Stimulated activated memory B cell treated with anti-CD40 and anti-IgM and Interleukin-4, amounts not matched to agents 10 μg/mL and 1 μg/mL and 100 μg/mL, for 72 hours (primary cell): ENCODE results near the gene AEN.
"Not testable (repeated sequence)": the region's sequence is repeated elsewhere in the genome, so short reads cannot be mapped to it uniquely, and the experiment has no call there.

Source experiments
- ATAC-seq: fragments of 150-1000 bp; cut with Tn5 transposase; 2 replicates; pipeline ENCODE4 v1.10.0; 2021
- H3K27ac Mint-ChIP-seq: one replicate; pipeline ENCODE4 v1.8.0; 2022; ENCODE audit warnings: mild to moderate bottlenecking, mixed read lengths
- H3K27me3 Mint-ChIP-seq: one replicate; pipeline ENCODE4 v1.8.0; 2022; ENCODE audit warnings: mixed read lengths
- H3K36me3 Mint-ChIP-seq: one replicate; pipeline ENCODE4 v1.8.0; 2022; ENCODE audit warnings: mixed read lengths
- H3K4me1 Mint-ChIP-seq: one replicate; pipeline ENCODE4 v1.8.0; 2022; ENCODE audit warnings: mixed read lengths
- H3K4me3 Mint-ChIP-seq: one replicate; pipeline ENCODE4 v1.8.0; 2022; ENCODE audit warnings: mild to moderate bottlenecking, moderate library complexity, mixed read lengths
- H3K9me3 Mint-ChIP-seq: one replicate; pipeline ENCODE4 v1.8.0; 2022; ENCODE audit warnings: mixed read lengths

AEN gene

DNA sequence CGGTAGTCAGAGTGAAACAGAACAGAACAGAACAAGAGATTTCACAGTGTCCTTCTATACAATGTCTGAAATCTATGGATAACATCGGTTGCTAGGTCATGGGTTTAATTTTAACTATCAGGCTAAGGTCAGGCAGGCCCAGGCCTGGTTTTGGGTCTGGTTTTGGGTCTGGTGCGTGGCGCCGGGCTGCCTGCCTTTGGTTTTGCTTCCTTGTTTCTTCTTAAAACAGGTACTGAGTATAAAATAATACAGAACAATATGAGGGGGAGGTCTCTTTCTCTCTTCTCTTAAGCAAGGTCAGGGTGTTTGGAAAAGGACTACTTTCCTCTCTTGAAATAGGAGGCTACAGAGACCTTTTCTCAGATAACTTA, 1.4 kb downstream of the AEN start:
- H3K27me3 Mint-ChIP-seq = peaks cover 14% of the 10 kb centered on the region
- peaks cover 20% of the 10 kb centered on the region for H3K36me3 Mint-ChIP-seq
- peak; percentile 29 for ATAC-seq
- H3K4me1 Mint-ChIP-seq = peaks cover 55% of the 10 kb centered on the region
- peak overlapping the region; percentile 88 for H3K4me3 Mint-ChIP-seq
- H3K9me3 Mint-ChIP-seq = no peaks in the 10 kb centered on the region
- H3K27ac Mint-ChIP-seq = peak overlapping the region; percentile 93

DNA sequence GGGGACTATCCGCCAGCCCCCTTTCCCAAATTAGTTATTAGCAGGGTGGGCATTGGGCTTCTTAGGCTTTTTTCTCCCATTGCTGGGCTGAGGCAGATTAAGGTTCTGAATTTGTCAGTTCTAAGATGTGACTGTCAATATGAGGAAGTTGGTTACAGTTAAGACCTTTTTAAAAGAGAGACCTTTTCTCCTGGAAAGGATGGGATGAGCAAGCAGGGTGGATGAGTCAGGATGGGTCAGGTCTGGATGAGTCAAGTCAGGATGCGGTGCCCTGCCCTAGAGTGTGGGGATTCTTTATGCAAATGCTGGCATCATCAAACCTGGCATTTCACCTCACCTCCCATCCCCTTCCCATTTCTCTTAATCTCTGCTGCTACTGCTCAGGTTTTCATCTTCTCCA, 1.9 kb downstream of the AEN start:
- H3K36me3 Mint-ChIP-seq = peaks cover 25% of the 10 kb centered on the region
- peaks cover 60% of the 10 kb centered on the region for H3K4me1 Mint-ChIP-seq
- peaks cover 14% of the 10 kb centered on the region for H3K27me3 Mint-ChIP-seq
- peak; percentile 63 for ATAC-seq
- peak overlapping the region; percentile 88 for H3K4me3 Mint-ChIP-seq
- H3K9me3 Mint-ChIP-seq = no peaks in the 10 kb centered on the region
- H3K27ac Mint-ChIP-seq = peak overlapping the region; percentile 93

DNA sequence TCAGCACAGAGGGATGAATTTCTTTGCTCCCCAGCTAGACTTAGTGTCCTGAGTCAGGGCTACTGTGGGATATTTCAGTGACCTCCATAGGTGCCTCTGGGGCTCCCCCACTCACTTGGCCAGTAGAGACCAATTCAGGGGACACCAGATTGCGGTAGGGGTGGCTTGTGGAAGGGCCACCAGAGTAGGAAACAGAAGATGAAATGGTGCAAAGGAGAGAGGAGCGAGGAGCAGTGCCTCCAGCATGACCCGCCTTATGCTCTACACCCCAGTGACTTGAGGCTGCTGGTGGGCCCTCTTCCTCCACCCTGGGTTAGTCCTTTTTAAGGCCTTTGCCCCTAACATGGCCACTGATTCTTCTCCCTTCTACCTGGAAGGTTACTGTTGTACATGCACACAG, 2.5 kb downstream of the AEN start:
- Mint-ChIP-seq H3K4me1 (peaks cover 66% of the 10 kb centered on the region), H3K36me3 (peaks cover 31% of the 10 kb centered on the region), H3K27me3 (peaks cover 14% of the 10 kb centered on the region), H3K27ac (peak overlapping the region; percentile 93), H3K4me3 (peak overlapping the region; percentile 88), H3K9me3 (no peaks in the 10 kb centered on the region)
- ATAC-seq = no peak

DNA sequence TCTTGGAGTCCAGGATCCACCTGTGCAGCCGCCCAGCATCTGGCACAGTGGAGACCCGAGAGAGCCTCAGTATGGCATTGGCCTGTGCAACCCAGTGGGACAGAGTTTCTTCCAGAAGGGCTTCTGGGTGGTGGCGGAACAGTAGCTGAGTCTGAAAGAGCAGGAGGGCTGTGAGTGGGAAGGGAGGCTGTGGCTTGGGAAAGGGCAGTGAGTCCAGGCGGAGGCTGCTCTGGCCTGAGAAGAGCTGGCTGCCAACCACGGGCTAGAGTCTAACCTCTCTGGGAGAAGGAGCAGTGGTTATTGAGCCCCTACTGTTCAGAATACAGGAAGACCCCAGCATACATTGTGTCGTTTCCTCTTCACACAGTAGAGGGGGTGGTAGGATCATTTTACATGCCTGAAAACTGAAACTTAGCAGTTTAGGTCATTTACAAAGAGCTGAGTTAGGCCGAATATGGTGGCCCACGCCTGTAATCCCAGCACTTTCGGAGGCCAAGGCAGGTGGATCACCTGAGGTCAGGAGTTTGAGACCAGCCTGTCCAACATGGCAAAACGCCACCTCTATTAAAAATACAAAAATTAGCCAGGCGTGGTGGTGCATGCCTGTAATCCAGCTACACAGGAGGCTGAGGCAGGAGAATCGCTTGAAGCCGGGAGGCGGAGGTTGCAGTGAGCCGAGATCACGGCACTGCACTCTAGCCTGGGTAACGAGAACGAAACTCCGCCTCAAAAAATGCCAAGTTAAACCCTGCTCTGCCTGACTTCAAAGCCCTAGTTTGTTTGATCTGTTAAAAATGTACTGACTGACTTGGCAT, 3.2 kb downstream of the AEN start:
- ATAC-seq = no peak
- Mint-ChIP-seq H3K36me3 (peaks cover 38% of the 10 kb centered on the region), H3K27ac (peak overlapping the region; percentile 93), H3K27me3 (peaks cover 10% of the 10 kb centered on the region), H3K4me3 (peak overlapping the region; percentile 88), H3K4me1 (peaks cover 73% of the 10 kb centered on the region), H3K9me3 (no peaks in the 10 kb centered on the region)

DNA sequence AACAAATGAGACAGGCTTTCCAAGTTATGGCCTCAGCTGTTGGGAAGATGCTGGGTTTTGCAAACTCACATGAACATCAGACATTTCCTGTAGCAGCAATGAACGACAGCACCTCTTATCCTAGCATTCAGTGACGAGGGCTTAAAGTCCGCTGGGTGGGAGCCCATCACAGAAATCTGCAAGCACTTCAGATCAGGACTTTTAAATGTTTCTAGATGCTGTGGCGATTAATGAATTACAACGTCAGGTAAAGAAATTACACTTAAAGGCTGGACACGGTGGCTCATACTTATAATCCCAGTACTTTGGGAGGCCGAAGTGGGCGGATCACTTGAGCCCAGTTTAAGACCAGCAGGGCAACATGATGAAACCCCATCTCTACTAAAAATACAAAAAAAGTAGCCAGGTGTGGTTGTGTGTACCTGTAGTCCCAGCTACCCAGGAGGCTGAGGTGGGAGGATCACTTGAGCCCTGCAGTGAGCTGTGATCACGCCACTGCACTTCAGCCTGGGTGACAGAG, 3.9 kb downstream of the AEN start:
- no peak overlapping the region for H3K4me3 Mint-ChIP-seq
- H3K9me3 Mint-ChIP-seq = no peaks in the 10 kb centered on the region
- peaks cover 3% of the 10 kb centered on the region for H3K27me3 Mint-ChIP-seq
- H3K36me3 Mint-ChIP-seq = peaks cover 45% of the 10 kb centered on the region
- peaks cover 80% of the 10 kb centered on the region for H3K4me1 Mint-ChIP-seq
- ATAC-seq = no peak
- peak overlapping the region; percentile 93 for H3K27ac Mint-ChIP-seq

GRCh38 chr15:88625943-88626741, 5.0 kb downstream of the AEN start:
- peaks cover 54% of the 10 kb centered on the region for H3K36me3 Mint-ChIP-seq
- no peaks in the 10 kb centered on the region for H3K27me3 Mint-ChIP-seq
- H3K27ac Mint-ChIP-seq = no peak overlapping the region
- no peak overlapping the region for H3K4me3 Mint-ChIP-seq
- H3K4me1 Mint-ChIP-seq = peaks cover 81% of the 10 kb centered on the region
- no peak for ATAC-seq
- no peaks in the 10 kb centered on the region for H3K9me3 Mint-ChIP-seq

DNA sequence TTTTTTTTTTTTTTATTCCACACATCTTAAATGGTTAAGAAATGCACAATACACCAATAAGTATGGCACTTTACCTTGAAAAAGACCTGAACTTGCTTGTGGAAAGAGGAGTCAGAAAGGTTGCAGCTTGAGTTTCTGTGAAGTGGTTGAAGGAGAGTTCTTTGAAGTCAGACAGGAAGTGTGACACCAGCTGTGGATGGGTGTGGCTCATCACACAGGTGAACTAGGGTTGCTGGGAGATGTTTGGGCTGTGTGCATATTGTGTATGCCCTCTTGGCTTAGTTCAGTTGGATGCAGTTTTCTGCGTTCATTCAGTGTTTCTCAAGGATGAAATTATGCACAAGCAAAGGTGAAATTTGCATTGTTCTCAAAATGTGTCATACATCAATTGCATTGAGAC, 6.3 kb downstream of the AEN start:
- H3K27ac Mint-ChIP-seq = peak overlapping the region; percentile 88
- H3K4me3 Mint-ChIP-seq = peak overlapping the region; percentile 2
- peak; percentile 73 for ATAC-seq
- peaks cover 78% of the 10 kb centered on the region for H3K4me1 Mint-ChIP-seq
- no peaks in the 10 kb centered on the region for H3K27me3 Mint-ChIP-seq
- no peaks in the 10 kb centered on the region for H3K9me3 Mint-ChIP-seq
- peaks cover 58% of the 10 kb centered on the region for H3K36me3 Mint-ChIP-seq

DNA sequence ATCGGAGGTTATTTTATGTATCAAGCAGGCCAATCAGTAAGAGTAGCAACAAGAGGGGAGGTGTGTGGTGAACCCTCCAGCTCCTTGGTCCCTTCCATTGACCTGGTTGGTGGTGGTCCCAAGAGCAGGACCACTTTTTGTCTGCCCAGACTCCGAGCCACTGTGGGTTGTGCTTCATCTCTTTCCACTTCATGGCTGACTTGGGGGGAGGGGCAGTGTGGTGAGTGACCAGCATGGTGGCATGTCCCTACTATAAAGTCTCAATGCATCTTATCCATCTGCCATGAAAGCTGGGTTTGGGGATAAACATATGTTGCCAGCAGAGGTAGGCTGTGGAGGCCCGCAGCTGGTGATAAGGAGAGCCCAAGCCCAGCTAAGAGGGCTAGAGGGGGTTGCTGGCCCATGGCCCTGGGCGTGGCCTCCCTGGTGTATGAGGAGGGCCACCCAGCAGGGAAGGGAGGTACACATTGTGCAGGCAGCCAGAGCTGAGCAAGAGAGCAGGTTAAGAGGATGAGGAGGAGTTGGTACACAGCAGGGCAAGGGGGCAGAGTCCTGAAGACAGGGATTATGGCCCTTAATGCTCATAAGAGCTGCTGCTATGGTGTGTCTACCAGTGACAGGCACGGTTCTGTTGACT, 7.0 kb downstream of the AEN start:
- no peak for ATAC-seq
- no peaks in the 10 kb centered on the region for H3K27me3 Mint-ChIP-seq
- H3K36me3 Mint-ChIP-seq = peaks cover 64% of the 10 kb centered on the region
- peak overlapping the region; percentile 88 for H3K27ac Mint-ChIP-seq
- no peak overlapping the region for H3K4me3 Mint-ChIP-seq
- H3K9me3 Mint-ChIP-seq = no peaks in the 10 kb centered on the region
- peaks cover 78% of the 10 kb centered on the region for H3K4me1 Mint-ChIP-seq

DNA sequence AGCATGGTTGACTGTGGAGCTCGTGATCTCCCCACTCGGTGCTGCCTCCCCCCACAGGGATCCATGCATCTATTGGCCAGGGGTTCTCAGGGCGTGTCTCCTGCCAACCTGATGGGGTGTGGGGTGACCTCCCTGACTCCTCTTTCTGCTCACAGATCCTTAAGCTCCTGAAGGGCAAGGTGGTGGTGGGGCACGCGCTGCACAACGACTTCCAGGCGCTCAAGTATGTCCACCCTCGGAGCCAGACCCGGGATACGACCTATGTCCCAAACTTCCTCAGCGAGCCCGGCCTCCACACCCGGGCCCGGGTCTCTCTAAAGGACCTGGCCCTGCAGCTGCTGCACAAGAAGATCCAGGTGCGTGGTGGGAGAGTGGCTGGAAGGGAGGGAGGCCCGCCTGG, 7.9 kb downstream of the AEN start:
- no peak for ATAC-seq
- peaks cover 73% of the 10 kb centered on the region for H3K4me1 Mint-ChIP-seq
- H3K27ac Mint-ChIP-seq = peak overlapping the region; percentile 88
- H3K4me3 Mint-ChIP-seq = no peak overlapping the region
- no peaks in the 10 kb centered on the region for H3K27me3 Mint-ChIP-seq
- no peaks in the 10 kb centered on the region for H3K9me3 Mint-ChIP-seq
- peaks cover 62% of the 10 kb centered on the region for H3K36me3 Mint-ChIP-seq

DNA sequence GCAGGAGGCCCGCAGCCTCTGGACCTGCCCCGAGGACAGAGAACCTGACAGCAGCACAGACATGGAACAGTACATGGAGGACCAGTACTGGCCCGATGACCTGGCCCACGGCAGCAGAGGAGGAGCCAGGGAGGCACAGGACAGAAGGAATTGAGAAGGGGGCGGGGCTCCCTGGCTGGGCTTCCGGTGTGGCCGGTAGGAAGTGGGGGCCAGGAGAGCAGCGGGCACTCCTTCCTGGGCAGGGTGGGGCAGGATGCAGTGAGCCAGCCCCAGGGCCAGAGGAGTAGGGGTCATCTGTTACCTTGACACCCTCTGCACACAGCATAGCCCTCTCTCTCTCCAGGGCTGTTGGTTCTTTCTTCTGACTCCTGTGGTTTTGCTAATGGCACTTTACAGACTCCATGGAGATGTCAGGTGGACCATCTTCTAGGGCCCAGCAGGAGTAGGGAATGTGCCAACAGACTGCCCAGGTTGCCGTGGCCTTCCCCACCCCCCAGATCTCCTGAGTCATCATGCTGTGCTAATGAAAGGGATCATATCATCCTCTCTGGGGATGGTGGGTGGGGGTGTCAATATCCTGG, 9.1 kb downstream of the AEN start:
- Mint-ChIP-seq H3K36me3 (peaks cover 58% of the 10 kb centered on the region), H3K27ac (peak overlapping the region; percentile 88), H3K4me1 (peaks cover 72% of the 10 kb centered on the region), H3K9me3 (no peaks in the 10 kb centered on the region), H3K4me3 (no peak overlapping the region), H3K27me3 (no peaks in the 10 kb centered on the region)
- ATAC-seq = peak; percentile 37

GRCh38 chr15:88630798-88631463, 9.8 kb downstream of the AEN start:
- H3K27me3 Mint-ChIP-seq = no peaks in the 10 kb centered on the region
- peaks cover 58% of the 10 kb centered on the region for H3K36me3 Mint-ChIP-seq
- peak overlapping the region; percentile 88 for H3K27ac Mint-ChIP-seq
- no peak for ATAC-seq
- H3K4me3 Mint-ChIP-seq = no peak overlapping the region
- peaks cover 76% of the 10 kb centered on the region for H3K4me1 Mint-ChIP-seq
- no peaks in the 10 kb centered on the region for H3K9me3 Mint-ChIP-seq

DNA sequence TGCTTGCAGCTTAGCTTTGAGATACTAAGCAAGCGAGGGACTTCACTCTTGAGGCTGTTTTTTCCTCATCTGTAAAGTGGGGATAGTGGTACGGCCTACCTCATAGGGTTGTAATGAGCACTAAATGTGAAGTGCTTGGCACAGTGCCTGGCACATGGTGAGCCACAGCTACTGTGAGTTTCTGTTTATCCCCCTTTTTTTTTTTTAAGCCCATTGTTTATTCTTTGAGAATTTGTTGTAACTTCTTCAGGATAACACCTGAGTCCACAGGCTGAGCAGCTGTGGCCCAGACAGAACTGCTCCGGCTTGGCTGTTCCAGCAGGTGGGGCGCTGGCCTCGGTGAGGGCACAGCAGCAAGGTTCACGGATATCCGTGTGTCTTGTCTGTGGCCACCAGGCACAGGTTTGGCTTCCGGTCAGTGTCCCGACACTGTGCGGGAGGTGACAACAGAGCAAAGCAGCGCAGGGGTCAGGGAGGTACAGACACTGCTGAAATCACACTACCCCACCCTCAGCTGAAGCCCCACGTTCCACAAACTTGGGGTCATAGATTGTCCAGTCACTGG, 10.4 kb downstream of the AEN start:
- Mint-ChIP-seq H3K4me3 (no peak overlapping the region), H3K4me1 (peaks cover 76% of the 10 kb centered on the region), H3K9me3 (no peaks in the 10 kb centered on the region), H3K27ac (peak overlapping the region; percentile 88), H3K36me3 (peaks cover 63% of the 10 kb centered on the region), H3K27me3 (no peaks in the 10 kb centered on the region)
- ATAC-seq = no peak

- H3K9me3 Mint-ChIP-seq, ATAC-seq, H3K4me3 Mint-ChIP-seq, H3K27me3 Mint-ChIP-seq: not testable (repeated sequence)
- peaks cover 61% of the 10 kb centered on the region for H3K36me3 Mint-ChIP-seq
- H3K4me1 Mint-ChIP-seq = peaks cover 80% of the 10 kb centered on the region
- H3K27ac Mint-ChIP-seq = peak overlapping the region; percentile 88
Observed at GRCh38 chr15:88632797-88633196, 11.7 kb downstream of the AEN start.

- H3K4me3 Mint-ChIP-seq = no peak overlapping the region
- peaks cover 73% of the 10 kb centered on the region for H3K4me1 Mint-ChIP-seq
- no peaks in the 10 kb centered on the region for H3K27me3 Mint-ChIP-seq
- peak overlapping the region; percentile 88 for H3K27ac Mint-ChIP-seq
- peaks cover 45% of the 10 kb centered on the region for H3K36me3 Mint-ChIP-seq
- H3K9me3 Mint-ChIP-seq = no peaks in the 10 kb centered on the region
- no peak for ATAC-seq
Observed at GRCh38 chr15:88634449-88634848, 13.3 kb downstream of the AEN start.
